HG03097 (cell line): ENCODE data around the gene TSPAN7.

Experiments
- ATAC-seq: cut with Tn5 transposase; IDR thresholded peaks from one replicate; pipeline ENCODE4 v1.9.1; 2021; ENCODE audit not compliant: unreplicated experiment, low FRiP score

Gene TSPAN7

GRCh38 chrX:38583181-38583580 lies 21.8 kb downstream of the TSPAN7 start:
- no peak for ATAC-seq

DNA sequence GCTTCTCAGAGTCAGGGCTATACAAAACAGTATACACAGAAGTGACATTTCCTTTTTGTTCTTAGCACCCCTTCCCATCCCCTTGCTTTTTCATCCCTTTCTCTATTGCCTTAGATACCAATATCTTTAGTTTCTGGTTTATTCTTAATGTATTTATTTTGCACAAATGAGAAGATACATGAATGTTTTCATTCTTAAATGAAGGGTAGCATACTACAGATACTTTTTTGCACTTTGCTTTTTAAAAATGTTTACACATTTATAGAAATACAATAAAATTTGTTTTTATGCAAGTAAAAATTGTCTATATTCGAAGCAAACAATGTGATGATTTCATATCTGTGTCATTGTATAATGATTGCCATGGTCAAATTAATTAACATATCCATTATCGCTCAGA lies 33.1 kb downstream of the TSPAN7 start:
- no peak for ATAC-seq

- no peak for ATAC-seq
These were observed 34.5 kb downstream of the TSPAN7 start for GRCh38 chrX:38595801-38596200.

DNA sequence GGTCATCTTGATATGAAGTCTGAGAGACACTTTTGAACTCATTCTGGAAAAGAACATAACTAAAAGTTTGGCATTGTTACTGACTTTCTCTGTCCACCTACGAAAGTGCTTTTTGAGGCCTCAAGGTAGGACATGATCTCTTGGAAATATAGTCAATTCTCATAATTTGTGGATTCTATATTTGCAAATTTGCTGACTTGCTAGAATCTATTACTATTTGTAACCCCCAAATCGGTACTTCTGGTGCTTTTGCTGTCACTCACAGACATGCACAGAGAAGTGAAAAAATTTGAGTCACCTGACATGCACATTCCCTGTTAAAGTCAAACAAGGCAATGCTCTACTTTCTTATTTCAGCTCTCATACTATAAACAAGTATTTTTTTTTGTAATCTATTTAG lies 35.6 kb downstream of the TSPAN7 start:
- no peak for ATAC-seq

GRCh38 chrX:38599796-38600755 lies 38.7 kb downstream of the TSPAN7 start:
- ATAC-seq = no peak

DNA sequence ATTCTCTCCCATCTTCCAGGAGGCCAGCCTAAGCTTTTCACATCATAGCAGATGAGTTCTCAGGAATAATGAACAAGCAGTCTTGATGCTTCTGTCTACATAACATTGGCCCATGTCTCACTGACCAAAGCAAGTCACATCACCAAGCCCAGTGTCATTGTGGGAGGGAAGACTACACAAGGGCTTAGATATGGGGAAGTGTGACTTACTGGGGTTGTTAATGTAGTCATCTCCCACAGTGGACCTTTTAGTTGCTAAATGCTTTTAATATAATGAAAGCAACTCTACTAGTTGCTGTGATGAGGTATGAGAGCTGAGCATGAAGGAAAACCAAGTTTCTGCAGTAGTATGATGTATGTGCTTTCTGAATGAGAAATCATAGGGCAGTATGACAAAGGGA lies 40.5 kb downstream of the TSPAN7 start:
- ATAC-seq = no peak

- no peak for ATAC-seq
These were observed 45.5 kb downstream of the TSPAN7 start for GRCh38 chrX:38606821-38607220.

DNA sequence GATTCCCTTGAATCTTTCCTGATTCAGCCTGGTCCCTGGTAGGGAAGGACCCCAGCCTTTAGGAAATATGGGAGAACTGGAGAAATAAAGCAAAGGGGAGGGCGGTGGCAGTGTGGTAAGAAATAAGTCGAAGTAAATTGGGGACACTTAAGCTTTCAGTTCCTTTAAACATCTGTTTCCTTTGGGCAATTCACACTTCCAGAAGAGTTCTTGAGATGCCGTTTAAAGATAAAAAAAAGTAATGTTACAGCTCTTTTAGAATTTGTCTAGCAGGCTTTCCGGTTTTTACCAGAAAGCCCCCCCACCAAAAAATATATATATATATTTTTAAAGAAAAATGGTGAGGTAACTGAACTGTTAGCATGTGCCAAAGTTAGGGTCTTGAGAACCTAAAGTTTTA lies 46.6 kb downstream of the TSPAN7 start:
- no peak for ATAC-seq

DNA sequence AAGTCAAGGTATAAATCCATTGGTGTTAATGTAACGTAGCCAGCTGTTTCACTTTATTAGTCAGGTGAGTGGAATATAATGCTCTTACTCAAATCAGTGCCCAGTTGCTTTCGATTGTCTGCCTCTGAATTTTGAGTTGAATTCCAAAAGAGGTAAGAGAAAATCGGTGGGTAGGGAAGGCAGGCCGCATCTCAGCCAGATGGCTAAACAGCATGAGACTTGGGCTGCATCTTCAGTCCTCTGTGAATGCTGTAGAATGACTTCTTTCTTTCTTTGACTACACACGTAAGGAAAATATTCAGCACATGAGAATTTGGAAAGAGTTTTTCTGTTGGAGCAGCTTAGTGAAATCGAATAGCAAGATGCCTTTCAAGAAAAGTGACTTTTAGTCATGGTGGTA lies 49.5 kb downstream of the TSPAN7 start:
- no peak for ATAC-seq

GRCh38 chrX:38612281-38612680 lies 50.9 kb downstream of the TSPAN7 start:
- ATAC-seq = no peak

DNA sequence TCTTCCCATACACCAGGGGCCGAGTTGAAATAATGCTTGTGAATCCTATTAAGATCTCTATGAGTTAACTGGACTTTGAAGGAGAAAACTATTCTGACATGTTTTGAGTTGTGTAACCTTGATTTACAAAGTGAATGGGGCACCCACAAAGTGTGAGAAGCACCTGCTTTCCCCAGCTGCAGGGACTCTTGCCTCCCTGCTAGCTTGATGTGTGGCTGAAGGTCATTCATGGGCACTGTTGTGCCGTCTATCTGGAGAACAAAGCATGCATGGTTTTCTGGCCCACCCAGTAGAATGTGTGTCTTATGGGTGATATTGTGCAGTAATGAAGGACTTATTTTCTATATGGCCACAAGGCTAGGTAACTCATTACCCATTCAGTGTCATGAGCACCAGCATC lies 53.1 kb downstream of the TSPAN7 start:
- no peak for ATAC-seq

DNA sequence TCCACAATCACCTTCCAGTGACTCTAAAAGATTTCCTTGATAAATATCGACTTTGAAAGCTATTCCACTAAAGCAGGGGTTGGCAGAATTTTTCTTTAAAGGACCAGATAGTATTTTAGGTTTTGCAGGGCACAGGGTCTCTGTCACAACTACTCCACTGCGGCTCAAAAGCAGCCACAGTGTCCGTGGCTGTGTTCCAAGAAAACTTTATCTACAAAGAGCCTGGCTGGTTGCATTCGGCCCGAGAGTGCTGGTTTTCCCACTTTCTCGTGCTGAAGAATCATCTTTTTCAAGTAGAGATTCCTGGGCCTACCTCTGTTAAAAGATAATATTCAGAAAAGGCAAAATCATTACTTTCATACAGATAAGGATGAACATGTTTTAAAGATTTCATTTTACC lies 55.6 kb downstream of the TSPAN7 start:
- ATAC-seq = no peak

DNA sequence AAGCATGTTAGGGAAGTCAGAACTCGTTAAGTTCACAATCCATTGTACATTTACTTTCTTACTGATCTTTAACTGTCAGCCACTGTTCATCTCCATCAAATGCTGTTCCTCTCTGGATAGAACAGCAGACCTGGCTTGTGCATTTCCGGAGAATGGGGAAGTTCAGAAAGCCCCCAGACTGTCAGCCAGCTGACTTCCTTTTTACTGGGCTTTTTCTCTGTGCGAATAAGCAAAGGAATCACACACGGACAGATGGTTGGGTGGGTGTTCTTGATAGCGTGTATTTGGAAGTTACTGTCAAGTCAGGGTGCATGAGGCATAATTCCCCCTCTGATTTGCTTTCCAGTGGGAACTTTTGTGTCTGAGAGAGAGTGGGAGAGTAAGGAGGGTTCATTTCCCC lies 56.8 kb downstream of the TSPAN7 start:
- ATAC-seq = no peak

- ATAC-seq = no peak
These were observed 59.3 kb downstream of the TSPAN7 start for GRCh38 chrX:38620623-38621022.

DNA sequence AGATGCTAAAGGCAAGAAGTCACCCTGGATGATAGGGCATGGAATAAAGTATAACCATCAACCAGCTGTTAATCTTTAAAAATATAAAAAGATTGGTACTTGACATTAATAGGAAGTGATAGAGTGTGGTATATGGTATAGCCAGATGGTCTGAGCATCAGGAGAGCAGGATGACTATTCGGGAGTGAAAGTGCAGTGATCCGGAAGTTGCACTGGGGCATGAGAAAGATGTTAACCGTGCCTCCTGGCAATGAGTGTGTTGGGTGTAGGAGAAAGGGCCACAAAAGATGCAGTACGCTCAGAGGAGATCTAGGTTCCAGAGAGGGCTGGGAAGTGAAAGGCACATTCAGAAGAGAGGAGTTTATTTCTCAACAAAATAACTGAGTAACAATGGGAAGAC lies 65.0 kb downstream of the TSPAN7 start:
- no peak for ATAC-seq

- ATAC-seq = peak; percentile 68
These were observed 66.3 kb downstream of the TSPAN7 start for GRCh38 chrX:38627683-38628082.

GRCh38 chrX:38628587-38628986 lies 67.2 kb downstream of the TSPAN7 start:
- ATAC-seq = no peak

GRCh38 chrX:38632516-38632915 lies 71.2 kb downstream of the TSPAN7 start:
- no peak for ATAC-seq

GRCh38 chrX:38634665-38635064 lies 73.3 kb downstream of the TSPAN7 start:
- ATAC-seq = no peak

GRCh38 chrX:38636949-38637819 lies 75.8 kb downstream of the TSPAN7 start:
- ATAC-seq = no peak

GRCh38 chrX:38638952-38639529 lies 77.7 kb downstream of the TSPAN7 start:
- no peak for ATAC-seq
